Measurements from ENCODE around the gene TWIST2. TPM values are rescaled to one million over a fixed set of nuclear protein-coding genes. Genes with fewer than 3 reads are reported as not detected.

Gene TWIST2
- total RNA-seq, 1 donor from 2014 or later: 0.46 TPM

DNA sequence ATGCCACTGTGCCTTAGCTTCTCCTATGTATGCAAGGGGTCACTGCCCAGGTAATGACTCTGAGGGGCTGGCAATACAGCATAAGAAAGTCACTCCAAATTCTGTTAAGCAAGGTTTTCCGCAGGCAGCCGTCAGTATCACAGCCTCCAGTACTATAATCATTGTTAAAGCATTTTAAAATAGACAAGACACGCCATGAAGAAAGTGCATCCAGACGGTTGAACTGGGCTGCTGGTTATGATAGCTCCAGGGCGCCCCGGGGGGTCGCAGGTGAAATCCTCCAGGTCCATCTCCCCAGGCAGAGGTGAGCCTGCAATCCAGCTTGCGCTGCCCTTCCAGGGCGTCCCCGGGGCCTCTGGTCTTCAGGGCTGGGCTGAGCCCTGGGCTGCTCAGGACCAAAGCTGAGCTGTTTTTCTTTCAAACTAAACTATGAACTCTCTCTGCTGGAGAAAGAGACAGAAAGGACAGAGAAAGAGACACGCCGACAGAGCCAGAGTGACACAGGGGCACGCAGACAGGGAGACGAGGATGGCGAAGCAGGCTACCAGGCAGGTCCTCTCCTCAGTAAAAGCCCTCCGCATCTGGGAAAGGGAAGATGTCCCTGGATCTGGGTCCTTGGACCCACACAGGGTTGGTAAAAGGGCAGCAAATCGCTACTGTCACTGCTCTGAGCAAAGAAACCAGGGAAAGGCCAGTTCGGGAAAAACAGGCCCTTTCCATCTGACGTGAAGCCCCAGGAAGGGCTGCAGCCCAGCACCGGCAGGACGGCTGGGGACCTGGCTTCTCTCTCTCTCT lies 2.1 kb upstream of the TWIST2 start:
- no peak overlapping the region for H3K4me3 ChIP-seq (ENCODE audit: low read depth, low read length)
- DNase-seq (ENCODE audit: low read depth): no peak
- TF ChIP-seq, protein P1, sequence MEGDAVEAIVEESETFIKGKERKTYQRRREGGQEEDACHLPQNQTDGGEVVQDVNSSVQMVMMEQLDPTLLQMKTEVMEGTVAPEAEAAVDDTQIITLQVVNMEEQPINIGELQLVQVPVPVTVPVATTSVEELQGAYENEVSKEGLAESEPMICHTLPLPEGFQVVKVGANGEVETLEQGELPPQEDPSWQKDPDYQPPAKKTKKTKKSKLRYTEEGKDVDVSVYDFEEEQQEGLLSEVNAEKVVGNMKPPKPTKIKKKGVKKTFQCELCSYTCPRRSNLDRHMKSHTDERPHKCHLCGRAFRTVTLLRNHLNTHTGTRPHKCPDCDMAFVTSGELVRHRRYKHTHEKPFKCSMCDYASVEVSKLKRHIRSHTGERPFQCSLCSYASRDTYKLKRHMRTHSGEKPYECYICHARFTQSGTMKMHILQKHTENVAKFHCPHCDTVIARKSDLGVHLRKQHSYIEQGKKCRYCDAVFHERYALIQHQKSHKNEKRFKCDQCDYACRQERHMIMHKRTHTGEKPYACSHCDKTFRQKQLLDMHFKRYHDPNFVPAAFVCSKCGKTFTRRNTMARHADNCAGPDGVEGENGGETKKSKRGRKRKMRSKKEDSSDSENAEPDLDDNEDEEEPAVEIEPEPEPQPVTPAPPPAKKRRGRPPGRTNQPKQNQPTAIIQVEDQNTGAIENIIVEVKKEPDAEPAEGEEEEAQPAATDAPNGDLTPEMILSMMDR (conservative IDR thresholded peaks at IDR 0.05; ENCODE audit: low read depth, low read length): no peak

DNA sequence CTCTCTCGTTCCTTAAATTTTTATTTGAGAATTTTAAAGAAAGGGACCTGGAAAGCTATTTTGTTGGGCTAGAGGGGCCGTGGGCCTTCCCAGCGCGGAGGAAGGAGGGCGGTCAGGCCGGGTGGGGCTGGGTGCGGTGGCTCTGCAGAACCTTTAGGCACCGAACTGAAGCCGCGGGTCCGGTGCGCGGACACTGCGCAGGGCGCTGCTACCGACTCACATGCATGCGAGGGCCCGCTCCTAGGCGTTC lies 1.6 kb upstream of the TWIST2 start:
- H3K4me3 ChIP-seq (ENCODE audit: low read depth, low read length): no peak overlapping the region
- no peak for DNase-seq (ENCODE audit: low read depth)
- TF ChIP-seq, protein P1 (conservative IDR thresholded peaks at IDR 0.05; ENCODE audit: low read depth, low read length): no peak

DNA sequence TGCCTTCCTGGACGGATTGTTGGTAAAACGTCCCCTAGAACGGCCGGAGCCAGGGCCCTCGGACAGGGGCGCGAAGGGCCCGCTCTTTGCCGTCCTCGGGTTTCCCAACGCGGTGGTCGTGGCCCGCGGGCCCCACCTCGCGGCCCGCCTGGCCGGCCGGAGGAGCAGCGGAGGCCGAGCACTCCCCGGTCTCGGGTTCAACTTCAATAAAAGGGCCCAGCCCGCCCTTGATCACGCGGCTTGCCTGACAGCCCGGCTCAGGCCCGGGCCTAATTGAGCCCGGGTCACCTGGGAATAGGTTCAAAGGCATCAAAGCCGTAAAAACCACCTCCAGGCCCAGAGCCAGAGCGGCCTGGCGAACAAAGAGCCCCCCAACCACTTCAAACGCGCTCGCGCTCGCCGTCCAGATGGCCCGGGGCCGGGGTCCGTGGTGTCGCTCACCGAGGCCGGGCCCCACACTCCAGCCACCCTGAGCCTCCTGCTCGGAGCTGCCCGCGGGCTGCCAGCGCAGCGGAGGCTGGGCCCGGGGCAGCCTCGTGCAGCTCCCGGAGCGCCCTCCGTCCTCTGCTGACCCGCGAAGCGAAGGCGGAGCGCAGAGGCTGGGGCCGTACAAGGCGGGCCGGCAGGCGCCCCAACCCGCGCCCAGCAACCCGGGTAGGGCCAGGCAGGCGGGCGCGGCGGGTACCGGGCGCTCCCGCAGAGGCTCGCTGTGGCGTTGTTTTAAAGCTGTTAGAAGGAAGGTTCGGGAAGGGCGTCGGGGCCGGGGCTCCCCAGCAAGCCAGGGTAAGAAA lies 1.1 kb upstream of the TWIST2 start:
- no peak for DNase-seq (ENCODE audit: low read depth)
- peak overlapping the region; percentile 51 for H3K4me3 ChIP-seq (ENCODE audit: low read depth, low read length)
- TF ChIP-seq, protein P1 (conservative IDR thresholded peaks at IDR 0.05; ENCODE audit: low read depth, low read length): no peak

DNA sequence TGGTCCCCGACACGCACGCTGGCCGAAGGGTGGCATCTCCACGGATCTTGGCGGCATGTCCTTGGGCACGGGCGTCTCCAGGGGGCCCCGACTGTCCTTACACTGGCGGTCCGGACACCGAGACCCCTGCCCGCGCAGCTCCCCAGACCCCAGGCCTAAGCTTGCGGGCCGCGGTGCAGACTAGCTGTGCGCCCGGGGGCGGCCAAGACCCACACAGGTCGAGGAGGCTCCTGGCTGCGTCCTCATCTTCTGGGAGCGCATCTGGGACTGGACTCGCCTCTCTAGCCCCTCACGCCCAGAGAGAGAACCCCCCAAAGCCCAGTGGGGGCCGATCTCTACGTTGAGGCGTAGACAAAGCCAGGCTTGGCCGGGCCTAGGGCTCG lies 475 bp upstream of the TWIST2 start:
- TF ChIP-seq, protein P1 (conservative IDR thresholded peaks at IDR 0.05; ENCODE audit: low read depth, low read length): no peak
- DNase-seq (ENCODE audit: low read depth): no peak
- peak overlapping the region; percentile 51 for H3K4me3 ChIP-seq (ENCODE audit: low read depth, low read length)

DNA sequence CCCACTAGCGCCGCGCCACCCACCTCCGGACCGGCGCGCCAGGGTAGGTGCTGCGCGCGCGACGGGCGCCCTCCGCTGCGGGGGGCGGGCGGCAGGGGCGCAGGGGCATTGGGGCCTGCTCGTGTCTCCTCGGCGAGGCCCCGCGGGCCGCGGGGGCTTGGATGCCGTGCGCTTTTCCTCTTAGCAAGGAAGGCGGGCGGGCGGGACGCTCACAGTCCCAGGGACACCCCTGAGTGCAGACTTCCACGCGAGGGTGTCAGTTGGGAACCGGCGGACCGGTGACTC lies 748 bp downstream of the TWIST2 start:
- TF ChIP-seq, protein P1 (conservative IDR thresholded peaks at IDR 0.05; ENCODE audit: low read depth, low read length): no peak

DNA sequence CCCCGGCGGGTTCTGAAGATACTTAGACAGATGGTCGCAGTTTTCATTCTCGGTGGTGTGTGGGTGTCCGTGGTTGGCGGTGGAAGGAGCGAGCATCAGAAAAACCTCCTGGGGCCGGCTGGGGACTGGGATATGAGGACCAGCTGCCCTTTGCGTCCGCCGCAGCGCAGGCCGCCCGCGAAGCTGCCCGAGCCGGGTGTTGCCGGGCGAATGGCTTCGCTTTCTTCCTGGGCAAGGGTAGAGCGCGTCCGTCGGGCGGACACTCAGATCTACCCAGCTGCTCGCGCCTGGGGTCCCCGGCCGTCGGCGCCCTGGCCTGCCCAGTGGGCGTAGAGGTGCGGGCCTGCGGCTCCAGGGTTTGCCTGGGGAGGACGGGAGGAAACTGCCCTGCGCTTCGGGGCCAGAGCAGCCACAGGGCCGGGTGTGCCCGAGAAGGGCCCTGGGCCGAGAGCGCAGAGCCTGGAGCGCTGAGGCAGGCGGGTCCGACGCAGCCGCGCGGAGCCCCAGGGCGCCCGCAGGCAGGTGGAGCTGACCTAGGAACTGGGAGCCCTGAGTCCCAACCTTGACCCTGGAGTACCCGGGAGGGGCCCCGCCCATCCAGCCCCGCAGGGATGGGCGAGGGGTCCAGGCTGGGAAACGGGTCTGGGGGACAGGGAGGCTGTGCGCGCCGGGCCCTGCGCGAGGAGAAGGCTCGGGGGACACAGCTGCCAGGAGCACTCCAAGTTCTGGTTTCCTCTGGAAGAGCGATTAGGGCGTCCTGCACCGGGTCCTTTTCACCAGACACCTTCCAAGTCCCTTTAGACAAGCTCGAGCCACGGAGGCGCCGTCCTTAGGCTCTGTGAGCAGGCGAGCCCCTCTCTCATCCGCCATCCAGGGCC lies 1.3 kb downstream of the TWIST2 start:
- TF ChIP-seq, protein P1 (conservative IDR thresholded peaks at IDR 0.05; ENCODE audit: low read depth, low read length): no peak
- H3K4me3 ChIP-seq (ENCODE audit: low read depth, low read length): peak overlapping the region; percentile 51
- DNase-seq (ENCODE audit: low read depth): no peak

More for the DNA sequence above, 748 bp downstream of the TWIST2 start:
- no peak for DNase-seq (ENCODE audit: low read depth)
- peak overlapping the region; percentile 51 for H3K4me3 ChIP-seq (ENCODE audit: low read depth, low read length)

Measured in epithelial cell of proximal tubule (primary cell).